Measurements from ENCODE around the gene IGSF11. TPM values are rescaled to one million over a fixed set of nuclear protein-coding genes. Genes with fewer than 3 reads are reported as not detected.
A peak's percentile ranks its signal among the peaks of the same experiment; 100 is the strongest.

IGSF11 gene
- total RNA-seq, 4 donors from 2014 or later = 17.7 to 72.3 (median 34.7) TPM

DNA sequence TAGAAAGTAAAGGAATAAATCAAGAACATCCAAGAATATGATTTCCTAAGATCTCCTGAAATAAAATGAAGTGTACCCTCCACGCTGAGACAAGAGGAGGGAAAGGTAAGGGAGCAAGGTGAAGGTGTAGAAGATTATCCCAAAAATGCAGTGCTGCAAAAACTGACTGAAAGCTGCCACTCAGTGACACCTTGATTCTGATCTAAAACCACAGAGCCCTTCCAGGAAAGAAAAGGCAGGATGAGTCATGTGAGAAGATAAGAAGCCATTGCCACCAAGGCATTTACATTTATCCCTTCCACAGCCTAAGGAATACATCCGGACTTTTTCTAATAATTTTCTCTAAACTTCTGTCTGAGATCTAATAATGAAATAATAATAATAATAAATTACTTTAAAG, 49.9 kb downstream of the IGSF11 start:
- TF ChIP-seq, protein P1, sequence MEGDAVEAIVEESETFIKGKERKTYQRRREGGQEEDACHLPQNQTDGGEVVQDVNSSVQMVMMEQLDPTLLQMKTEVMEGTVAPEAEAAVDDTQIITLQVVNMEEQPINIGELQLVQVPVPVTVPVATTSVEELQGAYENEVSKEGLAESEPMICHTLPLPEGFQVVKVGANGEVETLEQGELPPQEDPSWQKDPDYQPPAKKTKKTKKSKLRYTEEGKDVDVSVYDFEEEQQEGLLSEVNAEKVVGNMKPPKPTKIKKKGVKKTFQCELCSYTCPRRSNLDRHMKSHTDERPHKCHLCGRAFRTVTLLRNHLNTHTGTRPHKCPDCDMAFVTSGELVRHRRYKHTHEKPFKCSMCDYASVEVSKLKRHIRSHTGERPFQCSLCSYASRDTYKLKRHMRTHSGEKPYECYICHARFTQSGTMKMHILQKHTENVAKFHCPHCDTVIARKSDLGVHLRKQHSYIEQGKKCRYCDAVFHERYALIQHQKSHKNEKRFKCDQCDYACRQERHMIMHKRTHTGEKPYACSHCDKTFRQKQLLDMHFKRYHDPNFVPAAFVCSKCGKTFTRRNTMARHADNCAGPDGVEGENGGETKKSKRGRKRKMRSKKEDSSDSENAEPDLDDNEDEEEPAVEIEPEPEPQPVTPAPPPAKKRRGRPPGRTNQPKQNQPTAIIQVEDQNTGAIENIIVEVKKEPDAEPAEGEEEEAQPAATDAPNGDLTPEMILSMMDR (IDR thresholded peaks at IDR 0.05) = no peak
- TF ChIP-seq EP300 (IDR thresholded peaks at IDR 0.05) (no peak), POLR2A (IDR thresholded peaks at IDR 0.05) (no peak)
- no peaks in the 10 kb centered on the region for H3K9me3 ChIP-seq
- H3K27me3 ChIP-seq = no peaks in the 10 kb centered on the region
- H3K27ac ChIP-seq = peak overlapping the region in 3 of 4 donors; percentile 3 to 88 (median 73)
- peaks cover 0 to 35% (median 12%) of the 10 kb centered on the region in 4 donors for H3K4me1 ChIP-seq
- WGBS, 2 donors = 71 to 76% methylated on average over 2 of the region's 2 CpGs
- no peak overlapping the region for H3K4me3 ChIP-seq
- H3K36me3 ChIP-seq = no peaks in the 10 kb centered on the region
- DNase-seq (ENCODE audit: low spot score in 2 of 2) = no peak

- H3K36me3 ChIP-seq = no peaks in the 10 kb centered on the region
- peak overlapping the region in 1 of 4 donors; percentile 21 for H3K27ac ChIP-seq
- 87 to 93% methylated on average over 6 of the region's 6 CpGs for WGBS, 2 donors
- no peaks in the 10 kb centered on the region for H3K27me3 ChIP-seq
- peaks cover 0 to 6% (median 3%) of the 10 kb centered on the region in 4 donors for H3K4me1 ChIP-seq
- no peaks in the 10 kb centered on the region for H3K9me3 ChIP-seq
- H3K4me3 ChIP-seq = no peak overlapping the region
- TF ChIP-seq EP300 (IDR thresholded peaks at IDR 0.05) (no peak), POLR2A (IDR thresholded peaks at IDR 0.05) (no peak)
- TF ChIP-seq, protein P1 (IDR thresholded peaks at IDR 0.05) = no peak
- DNase-seq (ENCODE audit: low spot score in 2 of 2) = no peak
Measured at GRCh38 chr3:118981494-118982134, 53.0 kb downstream of the IGSF11 start.

GRCh38 chr3:118980832-118981231, 53.8 kb downstream of the IGSF11 start:
- H3K27me3 ChIP-seq = no peaks in the 10 kb centered on the region
- TF ChIP-seq EP300 (IDR thresholded peaks at IDR 0.05) (no peak), POLR2A (IDR thresholded peaks at IDR 0.05) (no peak)
- TF ChIP-seq, protein P1 (IDR thresholded peaks at IDR 0.05) = no peak
- DNase-seq (ENCODE audit: low spot score in 2 of 2) = no peak
- H3K4me1 ChIP-seq = no peaks in the 10 kb centered on the region
- no peak overlapping the region for H3K4me3 ChIP-seq
- WGBS, 2 donors = 95 to 96% methylated on average over 2 of the region's 2 CpGs
- H3K27ac ChIP-seq = no peak overlapping the region
- H3K9me3 ChIP-seq = no peaks in the 10 kb centered on the region
- H3K36me3 ChIP-seq = no peaks in the 10 kb centered on the region

DNA sequence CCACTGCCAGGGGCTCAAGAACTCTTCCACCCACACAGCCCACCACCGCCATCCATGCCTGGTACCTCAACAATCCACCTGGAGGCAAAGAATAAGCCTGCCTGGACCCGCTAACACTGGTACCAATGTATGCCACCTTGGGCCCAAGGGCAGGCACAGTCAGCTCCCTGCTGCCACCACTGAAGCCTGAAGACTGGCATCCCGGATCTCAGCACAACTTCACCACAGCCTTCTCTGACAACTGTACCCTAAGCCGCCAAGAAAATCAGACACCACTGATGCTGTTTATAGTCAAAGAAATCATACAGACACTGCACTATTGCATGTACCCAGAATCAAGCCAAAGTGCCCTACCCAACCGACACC, 56.3 kb downstream of the IGSF11 start:
- 94 to 97% methylated on average over 5 of the region's 5 CpGs for WGBS, 2 donors

More for the DNA sequence above, 56.3 kb downstream of the IGSF11 start:
- DNase-seq (ENCODE audit: low spot score in 2 of 2) = no peak
- Histone ChIP-seq H3K4me3 (no peak overlapping the region), H3K27me3 (no peaks in the 10 kb centered on the region), H3K27ac (no peak overlapping the region), H3K4me1 (no peaks in the 10 kb centered on the region), H3K36me3 (no peaks in the 10 kb centered on the region), H3K9me3 (no peaks in the 10 kb centered on the region)
- TF ChIP-seq, protein P1 (IDR thresholded peaks at IDR 0.05) = no peak
- TF ChIP-seq POLR2A (IDR thresholded peaks at IDR 0.05) (no peak), EP300 (IDR thresholded peaks at IDR 0.05) (no peak)
